ENCODE measurements around the gene CACNA1D.

Gene CACNA1D

GRCh38 chr3:53486961-53487654 is 7.3 kb upstream of the CACNA1D start:
- H3K4me3 ChIP-seq (replicated peaks; ENCODE audit: low read depth, low read length): no peak overlapping the region
- TF ChIP-seq CTCF (IDR thresholded peaks at IDR 0.05; ENCODE audit: low read depth, low read length, missing control alignments): no peak

GRCh38 chr3:53489386-53489785 is 5.0 kb upstream of the CACNA1D start:
- DNase-seq (ENCODE audit: extremely low read depth, low read depth): no peak
- H3K4me3 ChIP-seq (replicated peaks; ENCODE audit: low read depth, low read length): no peak overlapping the region
- no peak for TF ChIP-seq CTCF (IDR thresholded peaks at IDR 0.05; ENCODE audit: low read depth, low read length, missing control alignments)

More at GRCh38 chr3:53486961-53487654, 7.3 kb upstream of the CACNA1D start:
- no peak for DNase-seq (ENCODE audit: extremely low read depth, low read depth)

GRCh38 chr3:53489787-53490458 is 4.5 kb upstream of the CACNA1D start:
- no peak for DNase-seq (ENCODE audit: extremely low read depth, low read depth)
- no peak for TF ChIP-seq CTCF (IDR thresholded peaks at IDR 0.05; ENCODE audit: low read depth, low read length, missing control alignments)
- H3K4me3 ChIP-seq (replicated peaks; ENCODE audit: low read depth, low read length): no peak overlapping the region

GRCh38 chr3:53490459-53490968 is 3.9 kb upstream of the CACNA1D start:
- DNase-seq (ENCODE audit: extremely low read depth, low read depth): no peak
- no peak overlapping the region for H3K4me3 ChIP-seq (replicated peaks; ENCODE audit: low read depth, low read length)
- TF ChIP-seq CTCF (IDR thresholded peaks at IDR 0.05; ENCODE audit: low read depth, low read length, missing control alignments): no peak

- DNase-seq (ENCODE audit: extremely low read depth, low read depth): no peak
- TF ChIP-seq CTCF (IDR thresholded peaks at IDR 0.05; ENCODE audit: low read depth, low read length, missing control alignments): no peak
- no peak overlapping the region for H3K4me3 ChIP-seq (replicated peaks; ENCODE audit: low read depth, low read length)
Observed at GRCh38 chr3:53491276-53491675, 3.1 kb upstream of the CACNA1D start.

- no peak for TF ChIP-seq CTCF (IDR thresholded peaks at IDR 0.05; ENCODE audit: low read depth, low read length, missing control alignments)
- no peak overlapping the region for H3K4me3 ChIP-seq (replicated peaks; ENCODE audit: low read depth, low read length)
- DNase-seq (ENCODE audit: extremely low read depth, low read depth): no peak
Observed at GRCh38 chr3:53493595-53493962, 832 bp upstream of the CACNA1D start.
